HG03457 (cell line): ENCODE measurements around the gene BPIFB6.

ENCODE experiments used
- ATAC-seq: cut with Tn5 transposase; IDR thresholded peaks from one replicate; pipeline ENCODE4 v1.9.1; 2021; ENCODE audit warnings: moderate number of reproducible peaks; ENCODE audit not compliant: unreplicated experiment

BPIFB6 gene

GRCh38 chr20:33059741-33060390, 28.4 kb downstream of the BPIFB6 start:
- no peak for ATAC-seq

- no peak for ATAC-seq
These were observed 30.2 kb downstream of the BPIFB6 start for GRCh38 chr20:33061658-33062028.

GRCh38 chr20:33062105-33062824, 30.8 kb downstream of the BPIFB6 start:
- no peak for ATAC-seq

- ATAC-seq, result no peak
These were observed 31.3 kb downstream of the BPIFB6 start for GRCh38 chr20:33062825-33063149.

GRCh38 chr20:33063271-33063670, 31.8 kb downstream of the BPIFB6 start:
- ATAC-seq, result no peak

GRCh38 chr20:33064572-33065287, 33.3 kb downstream of the BPIFB6 start:
- no peak for ATAC-seq

GRCh38 chr20:33065785-33066184, 34.3 kb downstream of the BPIFB6 start:
- ATAC-seq, result no peak

GRCh38 chr20:33067806-33068205, 36.4 kb downstream of the BPIFB6 start:
- ATAC-seq, result no peak

GRCh38 chr20:33068251-33068939, 36.9 kb downstream of the BPIFB6 start:
- ATAC-seq, result no peak

- no peak for ATAC-seq
These were observed 38.2 kb downstream of the BPIFB6 start for GRCh38 chr20:33069673-33070072.

GRCh38 chr20:33070111-33071053, 38.9 kb downstream of the BPIFB6 start:
- ATAC-seq, result no peak

GRCh38 chr20:33071198-33071597, 39.8 kb downstream of the BPIFB6 start:
- ATAC-seq, result no peak

GRCh38 chr20:33072362-33072761, 40.9 kb downstream of the BPIFB6 start:
- ATAC-seq, result no peak

- ATAC-seq, result no peak
These were observed 41.4 kb downstream of the BPIFB6 start for GRCh38 chr20:33072813-33073212.

GRCh38 chr20:33074675-33075074, 43.2 kb downstream of the BPIFB6 start:
- no peak for ATAC-seq

GRCh38 chr20:33075281-33075680, 43.8 kb downstream of the BPIFB6 start:
- ATAC-seq, result no peak

GRCh38 chr20:33076662-33077372, 45.4 kb downstream of the BPIFB6 start:
- ATAC-seq, result no peak

GRCh38 chr20:33079259-33079658, 47.8 kb downstream of the BPIFB6 start, which contains the start of gene BPIFB4:
Gene BPIFB4 (plus strand): TSS chr20:33079643. CDS start chr20:33081527, 1,884 bp downstream.
- no peak for ATAC-seq

- no peak for ATAC-seq
These were observed 50.1 kb downstream of the BPIFB6 start for GRCh38 chr20:33081411-33082154.
